Measurements from ENCODE around the gene ARSI. TPM values are rescaled to one million over a fixed set of nuclear protein-coding genes. Genes with fewer than 3 reads are reported as not detected.

Gene ARSI
- total RNA-seq, 1 donor from 2014 or later, result 4.2 TPM

GRCh38 chr5:150347451-150347850, 44.7 kb upstream of the ARSI start:
- Histone ChIP-seq H2AFZ (replicated peaks) (no peak overlapping the region), H3K9me3 (ENCODE audit: low read depth) (no peaks in the 10 kb centered on the region), H3K27ac (no peak overlapping the region), H4K20me1 (ENCODE audit: low read depth) (no peaks in the 10 kb centered on the region), H3K4me3 (no peak overlapping the region), H3K79me2 (ENCODE audit: low read depth) (no peaks in the 10 kb centered on the region), H3K4me1 (peaks cover 5% of the 10 kb centered on the region), H3K27me3 (no peaks in the 10 kb centered on the region), H3K4me2 (no peak overlapping the region), H3K9ac (no peak overlapping the region), H3F3A (ENCODE audit: low read depth) (no peaks in the 10 kb centered on the region), H3K36me3 (no peaks in the 10 kb centered on the region)
- TF ChIP-seq EZH2 (IDR thresholded peaks at IDR 0.05), result no peak
- no peak for TF ChIP-seq CTCF (IDR thresholded peaks at IDR 0.05)
- Mint-ChIP-seq H3K9me3 (no peaks in the 10 kb centered on the region), H3K36me3 (no peaks in the 10 kb centered on the region), H3K4me3 (peak overlapping the region; percentile 1), H3K27me3 (ENCODE audit: insufficient read depth, low read depth) (peaks cover 7% of the 10 kb centered on the region), H3K27ac (peak overlapping the region; percentile 62), H3K4me1 (peaks cover 56% of the 10 kb centered on the region)
- no peak for DNase-seq (ENCODE audit: low spot score)

- DNase-seq (ENCODE audit: low spot score), result no peak
- H3K4me1 ChIP-seq, result peaks cover 5% of the 10 kb centered on the region
- Mint-ChIP-seq H3K27ac (peak overlapping the region; percentile 76), H3K9me3 (peaks cover 3% of the 10 kb centered on the region), H3K4me1 (peaks cover 59% of the 10 kb centered on the region), H3K4me3 (peak overlapping the region; percentile 47), H3K27me3 (ENCODE audit: insufficient read depth, low read depth) (peaks cover 7% of the 10 kb centered on the region), H3K36me3 (no peaks in the 10 kb centered on the region)
- no peaks in the 10 kb centered on the region for H3K27me3 ChIP-seq
- H3K79me2 ChIP-seq (ENCODE audit: low read depth), result no peaks in the 10 kb centered on the region
- TF ChIP-seq EZH2phosphoT487 (IDR thresholded peaks at IDR 0.05), result no peak
- TF ChIP-seq EZH2 (IDR thresholded peaks at IDR 0.05), result no peak
- no peak for TF ChIP-seq CTCF (IDR thresholded peaks at IDR 0.05)
- no peaks in the 10 kb centered on the region for H3K9me3 ChIP-seq (ENCODE audit: low read depth)
- no peaks in the 10 kb centered on the region for H4K20me1 ChIP-seq (ENCODE audit: low read depth)
- H3K36me3 ChIP-seq, result no peaks in the 10 kb centered on the region
- no peak overlapping the region for H3K27ac ChIP-seq
- H3F3A ChIP-seq (ENCODE audit: low read depth), result no peaks in the 10 kb centered on the region
- no peak overlapping the region for H2AFZ ChIP-seq (replicated peaks)
- H3K4me3 ChIP-seq, result no peak overlapping the region
- H3K9ac ChIP-seq, result no peak overlapping the region
- no peak overlapping the region for H3K4me2 ChIP-seq
Observed at GRCh38 chr5:150347003-150347402, 44.3 kb upstream of the ARSI start.

GRCh38 chr5:150346592-150346991, 43.9 kb upstream of the ARSI start:
- Histone ChIP-seq H3K27ac (no peak overlapping the region), H3K4me1 (peaks cover 5% of the 10 kb centered on the region), H3F3A (ENCODE audit: low read depth) (no peaks in the 10 kb centered on the region), H3K4me3 (no peak overlapping the region), H2AFZ (replicated peaks) (no peak overlapping the region), H3K9me3 (ENCODE audit: low read depth) (no peaks in the 10 kb centered on the region), H3K79me2 (ENCODE audit: low read depth) (no peaks in the 10 kb centered on the region), H3K4me2 (no peak overlapping the region), H3K27me3 (no peaks in the 10 kb centered on the region), H3K36me3 (no peaks in the 10 kb centered on the region), H4K20me1 (ENCODE audit: low read depth) (no peaks in the 10 kb centered on the region), H3K9ac (no peak overlapping the region)
- peak overlapping the region; percentile 47 for H3K4me3 Mint-ChIP-seq
- H3K4me1 Mint-ChIP-seq, result peaks cover 60% of the 10 kb centered on the region
- H3K27ac Mint-ChIP-seq, result peak overlapping the region; percentile 76
- H3K27me3 Mint-ChIP-seq (ENCODE audit: insufficient read depth, low read depth), result peaks cover 7% of the 10 kb centered on the region
- no peaks in the 10 kb centered on the region for H3K36me3 Mint-ChIP-seq
- no peak for TF ChIP-seq EZH2phosphoT487 (IDR thresholded peaks at IDR 0.05)
- no peak for TF ChIP-seq EZH2 (IDR thresholded peaks at IDR 0.05)
- TF ChIP-seq CTCF (IDR thresholded peaks at IDR 0.05), result no peak
- H3K9me3 Mint-ChIP-seq, result peaks cover 3% of the 10 kb centered on the region
- DNase-seq (ENCODE audit: low spot score), result no peak

Data from neural progenitor cell (in vitro differentiated cells).